ENCODE results near the gene DIAPH2. TPM values are rescaled to one million over a fixed set of nuclear protein-coding genes. Genes with fewer than 3 reads are reported as not detected.

Gene DIAPH2
- total RNA-seq, 1 experiment from 2014 or later, result 0.89 TPM

GRCh38 chrX:97594646-97595224 is 910.1 kb downstream of the DIAPH2 start:
- H3K4me2 ChIP-seq (ENCODE audit: low read depth, low read length, poor library complexity, severe bottlenecking), result no peak overlapping the region
- no peak overlapping the region for H3K4me3 ChIP-seq (ENCODE audit: low read length)
- H3K27me3 ChIP-seq (ENCODE audit: low read length), result no peaks in the 10 kb centered on the region
- no peak overlapping the region for H2AFZ ChIP-seq (ENCODE audit: low read length)
- H3K79me2 ChIP-seq (ENCODE audit: low read length), result no peaks in the 10 kb centered on the region
- H3K36me3 ChIP-seq (ENCODE audit: insufficient read depth, low read length), result no peaks in the 10 kb centered on the region
- no peaks in the 10 kb centered on the region for H4K20me1 ChIP-seq (ENCODE audit: insufficient read depth, low read depth, low read length)
- no peaks in the 10 kb centered on the region for H3K9me3 ChIP-seq (ENCODE audit: low read length)
- H3K27ac ChIP-seq (ENCODE audit: low read length), result no peak overlapping the region
- no peaks in the 10 kb centered on the region for H3K4me1 ChIP-seq (ENCODE audit: low read length)
- DNase-seq, result no peak
- H3K9me2 ChIP-seq (replicated peaks; ENCODE audit: insufficient read depth, low read length), result no peaks in the 10 kb centered on the region
- no peak overlapping the region for H3K9ac ChIP-seq (ENCODE audit: low read length)

GRCh38 chrX:97597954-97598353 is 913.3 kb downstream of the DIAPH2 start:
- Histone ChIP-seq H3K4me3 (ENCODE audit: low read length) (no peak overlapping the region), H3K4me2 (ENCODE audit: low read depth, low read length, poor library complexity, severe bottlenecking) (no peak overlapping the region), H4K20me1 (ENCODE audit: insufficient read depth, low read depth, low read length) (no peaks in the 10 kb centered on the region), H3K9me3 (ENCODE audit: low read length) (no peaks in the 10 kb centered on the region), H3K9me2 (replicated peaks; ENCODE audit: insufficient read depth, low read length) (no peaks in the 10 kb centered on the region), H3K9ac (ENCODE audit: low read length) (no peak overlapping the region), H3K4me1 (ENCODE audit: low read length) (no peaks in the 10 kb centered on the region), H3K27me3 (ENCODE audit: low read length) (no peaks in the 10 kb centered on the region), H3K79me2 (ENCODE audit: low read length) (no peaks in the 10 kb centered on the region), H2AFZ (ENCODE audit: low read length) (no peak overlapping the region), H3K27ac (ENCODE audit: low read length) (no peak overlapping the region), H3K36me3 (ENCODE audit: insufficient read depth, low read length) (no peaks in the 10 kb centered on the region)
- no peak for DNase-seq

DNA sequence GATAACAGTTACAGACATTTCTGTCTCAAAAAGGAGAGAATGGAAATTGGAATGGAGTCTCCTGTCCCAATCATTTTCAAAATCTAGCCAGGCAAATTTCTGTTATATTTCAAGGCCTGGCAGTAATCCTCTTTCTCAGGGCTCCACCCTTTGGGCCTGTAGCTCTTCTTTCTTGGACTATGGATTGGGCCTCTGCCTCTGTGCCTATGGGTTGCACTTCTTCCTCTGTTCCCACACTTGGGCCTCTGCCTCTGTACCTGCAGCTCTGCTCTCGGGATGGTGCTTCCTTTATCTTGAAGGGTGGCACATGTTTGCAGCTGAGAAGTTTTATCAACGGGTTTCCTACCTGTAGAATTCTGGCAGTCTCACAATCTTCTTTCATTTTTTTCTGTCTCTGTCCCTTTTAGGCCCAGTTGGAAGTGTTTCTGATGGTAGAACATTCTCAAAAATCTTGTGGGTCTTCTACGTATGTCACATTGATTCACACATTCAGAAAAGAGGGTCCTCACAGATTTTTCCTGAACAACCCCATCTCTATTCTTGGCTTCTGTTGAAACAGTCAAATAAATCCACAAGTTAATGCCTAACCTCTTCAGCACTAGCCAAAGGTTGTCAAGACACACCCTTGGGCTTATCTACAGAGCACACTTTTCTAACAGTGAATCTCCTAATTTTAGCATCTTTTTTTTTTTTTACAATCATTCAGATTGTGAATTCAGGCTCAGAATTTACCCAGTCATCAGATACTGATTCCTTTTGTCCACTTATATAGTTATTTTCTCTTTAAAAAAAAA is 918.0 kb downstream of the DIAPH2 start:
- no peaks in the 10 kb centered on the region for H3K4me1 ChIP-seq (ENCODE audit: low read length)

DNA sequence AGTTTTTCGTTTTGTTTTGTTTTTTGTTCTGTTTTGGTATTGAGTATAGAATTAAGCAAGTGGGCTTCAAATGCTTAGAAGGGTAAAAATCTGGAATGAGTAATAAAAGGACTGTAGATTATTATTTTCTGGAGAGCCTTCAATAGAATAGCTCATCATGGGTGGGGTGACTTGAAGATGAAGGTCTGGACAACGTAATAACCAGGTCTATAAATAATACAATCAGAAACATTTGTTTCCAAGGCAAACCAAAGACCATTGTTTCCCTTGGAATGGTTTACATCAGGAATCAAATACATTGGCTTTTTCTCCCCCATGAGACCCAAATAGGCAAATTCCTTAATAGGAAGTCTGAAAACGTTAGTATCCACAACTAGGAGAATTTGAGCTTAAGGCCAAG is 920.6 kb downstream of the DIAPH2 start:
- Histone ChIP-seq H4K20me1 (ENCODE audit: insufficient read depth, low read depth, low read length) (no peaks in the 10 kb centered on the region), H3K36me3 (ENCODE audit: insufficient read depth, low read length) (no peaks in the 10 kb centered on the region), H3K9me2 (replicated peaks; ENCODE audit: insufficient read depth, low read length) (0 out of 2 replicates have a peak, but pooled peaks cover 7% of the 10 kb centered on the region), H3K4me1 (ENCODE audit: low read length) (no peaks in the 10 kb centered on the region), H3K9ac (ENCODE audit: low read length) (no peak overlapping the region), H3K27me3 (ENCODE audit: low read length) (no peaks in the 10 kb centered on the region), H3K9me3 (ENCODE audit: low read length) (no peaks in the 10 kb centered on the region), H3K79me2 (ENCODE audit: low read length) (no peaks in the 10 kb centered on the region), H3K27ac (ENCODE audit: low read length) (no peak overlapping the region), H3K4me2 (ENCODE audit: low read depth, low read length, poor library complexity, severe bottlenecking) (no peak overlapping the region), H2AFZ (ENCODE audit: low read length) (no peak overlapping the region), H3K4me3 (ENCODE audit: low read length) (no peak overlapping the region)
- no peak for DNase-seq

More for the DNA sequence above, 918.0 kb downstream of the DIAPH2 start:
- Histone ChIP-seq H4K20me1 (ENCODE audit: insufficient read depth, low read depth, low read length) (no peaks in the 10 kb centered on the region), H3K4me3 (ENCODE audit: low read length) (no peak overlapping the region), H3K27ac (ENCODE audit: low read length) (no peak overlapping the region), H3K9me2 (replicated peaks; ENCODE audit: insufficient read depth, low read length) (0 out of 2 replicates have a peak, but pooled peaks cover 4% of the 10 kb centered on the region), H3K36me3 (ENCODE audit: insufficient read depth, low read length) (no peaks in the 10 kb centered on the region), H2AFZ (ENCODE audit: low read length) (no peak overlapping the region), H3K4me2 (ENCODE audit: low read depth, low read length, poor library complexity, severe bottlenecking) (no peak overlapping the region), H3K9me3 (ENCODE audit: low read length) (no peaks in the 10 kb centered on the region), H3K79me2 (ENCODE audit: low read length) (no peaks in the 10 kb centered on the region), H3K27me3 (ENCODE audit: low read length) (no peaks in the 10 kb centered on the region), H3K9ac (ENCODE audit: low read length) (no peak overlapping the region)
- no peak for DNase-seq

GRCh38 chrX:97609357-97609756 is 924.7 kb downstream of the DIAPH2 start:
- H3K9ac ChIP-seq (ENCODE audit: low read length), result no peak overlapping the region
- H3K27ac ChIP-seq (ENCODE audit: low read length), result no peak overlapping the region
- H3K9me2 ChIP-seq (replicated peaks; ENCODE audit: insufficient read depth, low read length), result 0 out of 2 replicates have a peak, but pooled peaks cover 7% of the 10 kb centered on the region
- no peaks in the 10 kb centered on the region for H3K4me1 ChIP-seq (ENCODE audit: low read length)
- H4K20me1 ChIP-seq (ENCODE audit: insufficient read depth, low read depth, low read length), result no peaks in the 10 kb centered on the region
- H3K79me2 ChIP-seq (ENCODE audit: low read length), result no peaks in the 10 kb centered on the region
- no peaks in the 10 kb centered on the region for H3K27me3 ChIP-seq (ENCODE audit: low read length)
- no peak overlapping the region for H3K4me3 ChIP-seq (ENCODE audit: low read length)
- H3K36me3 ChIP-seq (ENCODE audit: insufficient read depth, low read length), result no peaks in the 10 kb centered on the region
- no peak overlapping the region for H2AFZ ChIP-seq (ENCODE audit: low read length)
- no peak overlapping the region for H3K4me2 ChIP-seq (ENCODE audit: low read depth, low read length, poor library complexity, severe bottlenecking)
- H3K9me3 ChIP-seq (ENCODE audit: low read length), result no peaks in the 10 kb centered on the region
- no peak for DNase-seq

DNA sequence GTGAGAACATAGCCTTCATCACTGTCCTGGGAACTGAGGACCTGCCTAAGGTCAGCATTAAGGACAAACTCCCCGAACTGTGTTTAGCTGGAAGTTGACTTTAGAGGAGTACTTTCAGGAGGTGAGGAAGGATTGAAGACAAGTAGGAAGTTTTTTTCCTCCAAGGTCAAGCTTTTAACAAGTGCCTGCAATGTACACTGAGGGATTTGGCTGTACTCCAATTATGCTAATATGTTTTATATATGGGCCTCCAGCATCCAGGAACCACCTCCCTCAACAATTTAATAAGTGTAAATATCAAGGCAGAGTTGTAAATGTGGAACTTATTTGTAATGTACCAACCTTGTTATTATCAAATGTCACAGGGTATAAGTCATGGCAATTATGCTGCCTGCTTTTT is 925.3 kb downstream of the DIAPH2 start:
- Histone ChIP-seq H3K9ac (ENCODE audit: low read length) (no peak overlapping the region), H3K4me2 (ENCODE audit: low read depth, low read length, poor library complexity, severe bottlenecking) (no peak overlapping the region)
- DNase-seq, result no peak

GRCh38 chrX:97616883-97617530 is 932.4 kb downstream of the DIAPH2 start:
- Histone ChIP-seq H4K20me1 (ENCODE audit: insufficient read depth, low read depth, low read length) (no peaks in the 10 kb centered on the region), H2AFZ (ENCODE audit: low read length) (peak overlapping the region; percentile 17; the same call in 1 of the 2 replicates), H3K4me2 (ENCODE audit: low read depth, low read length, poor library complexity, severe bottlenecking) (no peak overlapping the region), H3K79me2 (ENCODE audit: low read length) (no peaks in the 10 kb centered on the region), H3K9me3 (ENCODE audit: low read length) (no peaks in the 10 kb centered on the region), H3K27ac (ENCODE audit: low read length) (no peak overlapping the region), H3K27me3 (ENCODE audit: low read length) (no peaks in the 10 kb centered on the region), H3K4me1 (ENCODE audit: low read length) (no peaks in the 10 kb centered on the region; the same call in 1 of the 2 replicates), H3K36me3 (ENCODE audit: insufficient read depth, low read length) (no peaks in the 10 kb centered on the region), H3K9me2 (replicated peaks; ENCODE audit: insufficient read depth, low read length) (no peaks in the 10 kb centered on the region), H3K4me3 (ENCODE audit: low read length) (no peak overlapping the region), H3K9ac (ENCODE audit: low read length) (no peak overlapping the region)
- DNase-seq, result no peak

More for the DNA sequence above, 925.3 kb downstream of the DIAPH2 start:
- no peaks in the 10 kb centered on the region for H3K4me1 ChIP-seq (ENCODE audit: low read length)
- no peaks in the 10 kb centered on the region for H3K36me3 ChIP-seq (ENCODE audit: insufficient read depth, low read length)
- no peaks in the 10 kb centered on the region for H3K79me2 ChIP-seq (ENCODE audit: low read length)
- no peak overlapping the region for H2AFZ ChIP-seq (ENCODE audit: low read length)
- 0 out of 2 replicates have a peak, but pooled peaks cover 7% of the 10 kb centered on the region for H3K9me2 ChIP-seq (replicated peaks; ENCODE audit: insufficient read depth, low read length)
- no peak overlapping the region for H3K4me3 ChIP-seq (ENCODE audit: low read length)
- H4K20me1 ChIP-seq (ENCODE audit: insufficient read depth, low read depth, low read length), result no peaks in the 10 kb centered on the region
- H3K27me3 ChIP-seq (ENCODE audit: low read length), result no peaks in the 10 kb centered on the region
- no peak overlapping the region for H3K27ac ChIP-seq (ENCODE audit: low read length)
- H3K9me3 ChIP-seq (ENCODE audit: low read length), result no peaks in the 10 kb centered on the region

DNA sequence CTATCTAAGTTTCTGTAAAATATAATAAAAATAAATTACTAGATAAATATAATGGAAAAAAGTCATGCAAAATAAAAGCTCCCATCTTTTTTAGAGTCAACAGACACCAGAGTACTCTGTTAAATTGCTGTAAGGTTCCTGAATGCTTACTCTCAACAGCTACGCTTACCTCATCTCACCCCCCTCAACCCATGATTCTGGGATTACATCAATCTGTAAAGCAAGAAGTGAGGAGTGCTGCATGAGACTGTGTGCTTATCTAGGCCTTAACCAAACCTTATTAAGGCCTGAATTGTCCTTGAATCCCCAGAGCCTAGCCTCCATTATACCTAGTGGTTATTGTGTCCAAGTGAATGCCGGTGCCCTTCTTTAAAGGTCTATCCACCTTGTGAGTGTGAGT is 934.9 kb downstream of the DIAPH2 start:
- Histone ChIP-seq H3K9me3 (ENCODE audit: low read length) (no peaks in the 10 kb centered on the region), H3K4me3 (ENCODE audit: low read length) (no peak overlapping the region)

More for the DNA sequence above, 934.9 kb downstream of the DIAPH2 start:
- no peak overlapping the region for H3K9ac ChIP-seq (ENCODE audit: low read length)
- H4K20me1 ChIP-seq (ENCODE audit: insufficient read depth, low read depth, low read length), result no peaks in the 10 kb centered on the region
- no peak overlapping the region for H2AFZ ChIP-seq (ENCODE audit: low read length)
- H3K27ac ChIP-seq (ENCODE audit: low read length), result no peak overlapping the region
- no peaks in the 10 kb centered on the region for H3K79me2 ChIP-seq (ENCODE audit: low read length)
- no peaks in the 10 kb centered on the region for H3K9me2 ChIP-seq (replicated peaks; ENCODE audit: insufficient read depth, low read length)
- H3K4me2 ChIP-seq (ENCODE audit: low read depth, low read length, poor library complexity, severe bottlenecking), result no peak overlapping the region
- no peak for DNase-seq
- no peaks in the 10 kb centered on the region for H3K36me3 ChIP-seq (ENCODE audit: insufficient read depth, low read length)
- H3K4me1 ChIP-seq (ENCODE audit: low read length), result no peaks in the 10 kb centered on the region; the same call in 1 of the 2 replicates
- H3K27me3 ChIP-seq (ENCODE audit: low read length), result no peaks in the 10 kb centered on the region
